HCT116 (cell line): ENCODE measurements around the gene THYN1. TPM values are rescaled to one million over a fixed set of nuclear protein-coding genes. Genes with fewer than 3 reads are reported as not detected.

ENCODE experiments used
- ATAC-seq: fragments of 200-7000 bp; cut with Tn5 transposase; 2 replicates; pipeline ENCODE4 v1.9.1; 2020; ENCODE audit warnings: mild to moderate bottlenecking, moderate library complexity
- BruUV-seq: library from RNA; stranded (reverse); fragments of 400-500 nt; replicated peaks from 2 replicates; lab custom pipeline; 2021; lab: Mats Ljungman, UMichigan
- CTCF ChIA-PET: fragments of 300-600 bp; sonication (Branson Sonifier 250); formaldehyde crosslinking; loops from one replicate; lab custom pipeline; 2021; ENCODE audit warnings: antibody characterized with exemption; lab: Charles Lee
- POLR2A ChIA-PET: fragments of 300-600, 350-600 bp; sonication (Branson Sonifier 250); formaldehyde crosslinking; loops from one replicate; lab custom pipeline; 2021; ENCODE audit warnings: antibody characterized with exemption; lab: Charles Lee
- RAD21 ChIA-PET, 2 experiments: fragments of 300-600 bp; sonication (Branson Sonifier 250); formaldehyde crosslinking; loops; one replicate each; lab custom pipeline; 2023; ENCODE audit warnings: low total read pairs in 2 of 2; ENCODE audit not compliant: uncharacterized antibody in 2 of 2, unreplicated experiment in 2 of 2, low non-redundant PET in 1 of 2; lab: Charles Lee
- DNase-seq: peaks from one replicate; pipeline ENCODE4 v3.0.0-alpha.2; 2010; ENCODE audit warnings: low read depth, low spot score
- H2AFZ ChIP-seq: fragments of 200-600 bp; shearing (Covaris generic), sonication (generic); 2 replicates; pipeline ENCODE4 v1.6.1; 2017; ENCODE audit warnings: low read depth, mixed run types, mixed read lengths, antibody characterized with exemption, low read length; ENCODE audit not compliant: poor library complexity, severe bottlenecking
- H3K27ac ChIP-seq: 2 replicates; pipeline ENCODE4 v1.5.1; 2012; ENCODE audit warnings: low read depth, low read length
- H3K27me3 ChIP-seq: fragments of 200-600 bp; sonication (generic); 2 replicates; pipeline ENCODE4 v1.6.1; 2016; ENCODE audit warnings: mixed run types, low read length, mixed read lengths; ENCODE audit not compliant: insufficient read depth
- H3K36me3 ChIP-seq, 2 experiments: fragments of 200-500 bp in 1 of 2; fragments of 200-600 bp in 1 of 2; sonication (Bioruptor generic) in 1 of 2; sonication (generic) in 1 of 2; 2 replicates each; pipeline versions ENCODE4 v1.5.1 to v1.6.1; 2014 to 2016; ENCODE audit warnings: low read length in 2 of 2, inconsistent platforms in 1 of 2, mixed read lengths in 1 of 2, mixed run types in 1 of 2; ENCODE audit not compliant: insufficient read depth in 2 of 2, control insufficient read depth in 1 of 2
- H3K4me1 ChIP-seq, 2 experiments: fragments of 200-600 bp in 1 of 2; sonication (generic) in 1 of 2; 2 replicates each; pipeline versions ENCODE4 v1.5.1 to v1.6.1; 2012 to 2017; ENCODE audit warnings: low read length in 2 of 2, inconsistent platforms in 1 of 2, mild to moderate bottlenecking in 1 of 2, mixed read lengths in 1 of 2, mixed run types in 1 of 2, moderate library complexity in 1 of 2; ENCODE audit not compliant: insufficient read depth in 2 of 2, control insufficient read depth in 1 of 2
- H3K4me2 ChIP-seq: fragments of 200-600 bp; sonication (generic); 2 replicates; pipeline ENCODE4 v1.6.1; 2017; ENCODE audit warnings: mixed run types, low read length, mixed read lengths
- H3K4me3 ChIP-seq, 2 experiments: fragments of 200-600 bp in 1 of 2; sonication (generic) in 1 of 2; replicated peaks in 1 of 2; 2 replicates each; pipeline ENCODE4 v1.5.1; 2011 to 2016; ENCODE audit warnings: low read length in 2 of 2, control low read depth in 1 of 2, low read depth in 1 of 2, mild to moderate bottlenecking in 1 of 2, mixed read lengths in 1 of 2, mixed run types in 1 of 2
- H3K79me2 ChIP-seq: fragments of 200-600 bp; sonication (generic); 2 replicates; pipeline ENCODE4 v1.6.1; 2017; ENCODE audit warnings: mild to moderate bottlenecking, mixed run types, low read length, moderate library complexity, mixed read lengths; ENCODE audit not compliant: insufficient read depth
- H3K9ac ChIP-seq: fragments of 200-600 bp; sonication (generic); 2 replicates; pipeline ENCODE4 v1.6.1; 2016; ENCODE audit warnings: low read length, mixed read lengths
- H3K9me2 ChIP-seq: fragments of 200-600 bp; sonication (generic), shearing (Covaris generic); 2 replicates; pipeline ENCODE4 v1.6.1; 2017; ENCODE audit warnings: mixed run types, mild to moderate bottlenecking, moderate library complexity; ENCODE audit not compliant: insufficient read depth
- H3K9me3 ChIP-seq, 2 experiments: fragments of 200-500 bp in 1 of 2; fragments of 200-600 bp in 1 of 2; sonication (Bioruptor generic) in 1 of 2; sonication (generic) in 1 of 2; 2 replicates each; pipeline ENCODE4 v1.6.1; 2014 to 2017; ENCODE audit warnings: low read length in 2 of 2, mixed read lengths in 2 of 2, inconsistent platforms in 1 of 2, low read depth in 1 of 2, mild to moderate bottlenecking in 1 of 2, mixed run types in 1 of 2, moderate library complexity in 1 of 2; ENCODE audit not compliant: control insufficient read depth in 1 of 2, insufficient read depth in 1 of 2
- H4K20me1 ChIP-seq: fragments of 200-600 bp; sonication (generic), shearing (Covaris generic); 2 replicates; pipeline ENCODE4 v1.6.1; 2017; ENCODE audit warnings: mixed run types, mild to moderate bottlenecking, moderate library complexity; ENCODE audit not compliant: insufficient read depth
- ATF3 ChIP-seq: IDR thresholded peaks from 2 replicates; pipeline ENCODE4 v1.6.1; 2012
- CTCF ChIP-seq, 3 experiments: fragments of 200-600 bp in 1 of 3; sonication (generic) in 1 of 3; IDR thresholded peaks in 2 of 3; conservative IDR thresholded peaks in 1 of 3; 2 replicates each; pipeline ENCODE4 v1.5.1; 2012 to 2017; ENCODE audit warnings: low read depth in 2 of 3, low read length in 2 of 3, antibody characterized with exemption in 1 of 3, borderline replicate concordance in 1 of 3, control low read depth in 1 of 3, mild to moderate bottlenecking in 1 of 3, mixed read lengths in 1 of 3, mixed run types in 1 of 3, moderate library complexity in 1 of 3; ENCODE audit not compliant: insufficient read depth in 1 of 3
- ELF1 ChIP-seq: IDR thresholded peaks from 2 replicates; pipeline ENCODE4 v1.6.1; 2012; ENCODE audit warnings: low read depth, borderline replicate concordance
- EZH2 ChIP-seq: fragments of 200-600 bp; sonication (generic); IDR thresholded peaks from 2 replicates; pipeline ENCODE4 v1.6.1; 2017; ENCODE audit warnings: antibody characterized with exemption, mixed run types
- EZH2phosphoT487 ChIP-seq: fragments of 200-600 bp; IDR thresholded peaks from 2 replicates; pipeline ENCODE4 v1.6.1; 2018; ENCODE audit warnings: antibody characterized with exemption, borderline replicate concordance
- JUND ChIP-seq: IDR thresholded peaks from 2 replicates; pipeline ENCODE4 v1.6.1; 2012
- POLR2A ChIP-seq: IDR thresholded peaks from 2 replicates; pipeline ENCODE4 v1.7.0; 2011; ENCODE audit warnings: borderline replicate concordance; ENCODE audit not compliant: insufficient read depth, insufficient read length; ENCODE audit errors: extremely low read depth
- POLR2AphosphoS5 ChIP-seq: IDR thresholded peaks from 2 replicates; pipeline ENCODE4 v1.6.1; 2011; ENCODE audit warnings: mild to moderate bottlenecking, low read depth, low read length, moderate library complexity
- RAD21 ChIP-seq: IDR thresholded peaks from 2 replicates; pipeline ENCODE4 v1.6.1; 2012; ENCODE audit warnings: low read depth, mild to moderate bottlenecking
- SP1 ChIP-seq: IDR thresholded peaks from 2 replicates; pipeline ENCODE4 v1.6.1; 2012; ENCODE audit warnings: low read depth
- SRF ChIP-seq: IDR thresholded peaks from 2 replicates; pipeline ENCODE4 v1.6.1; 2012; ENCODE audit warnings: low read depth
- TCF7L2 ChIP-seq: IDR thresholded peaks from 2 replicates; pipeline ENCODE4 v1.7.0; 2011; ENCODE audit warnings: borderline replicate concordance, inconsistent platforms; ENCODE audit not compliant: insufficient read depth, insufficient read length; ENCODE audit errors: extremely low read depth
- YY1 ChIP-seq: IDR thresholded peaks from 2 replicates; pipeline ENCODE4 v1.6.1; 2011; ENCODE audit warnings: low read length, low read depth, moderate library complexity, mild to moderate bottlenecking; ENCODE audit not compliant: insufficient replicate concordance; ENCODE audit errors: extremely low read depth
- ZBTB33 ChIP-seq: IDR thresholded peaks from 2 replicates; pipeline ENCODE4 v1.6.1; 2011; ENCODE audit warnings: mild to moderate bottlenecking, low read length, moderate library complexity; ENCODE audit not compliant: insufficient replicate concordance; ENCODE audit errors: extremely low read depth
- ZFX ChIP-seq: fragments of 450-650 bp; IDR thresholded peaks from 2 replicates; pipeline ENCODE4 v1.6.1; 2017
- ZNF274 ChIP-seq: fragments of 200-500 bp; sonication (Bioruptor generic); IDR thresholded peaks from 2 replicates; pipeline ENCODE4 v1.6.1; 2014; ENCODE audit warnings: mild to moderate bottlenecking, low read depth, low read length, inconsistent platforms
- intact Hi-C: fragments of 100-400 bp; cut with micrococcal nuclease; formaldehyde crosslinking; loops from 2 replicates; pipeline ENCODE4 v1.10.0; 2022
- total RNA-seq: library from RNA; stranded (reverse); gene quantifications from one replicate; pipeline ENCODE4 v1.2.1, GENCODE V29; 2021; ENCODE audit not compliant: unreplicated experiment

The THYN1 gene
- total RNA-seq, 1 experiment from 2014 or later, result 32.2 TPM

GRCh38 chr11:134231958-134232659, 21.0 kb downstream of the THYN1 start:
- no peak overlapping the region for H3K4me3 ChIP-seq
- H3K79me2 ChIP-seq, result peaks cover 41% of the 10 kb centered on the region
- ChIA-PET RAD21 (no interaction called here), POLR2A (no interaction called here)
- no peak for DNase-seq
- intact Hi-C loops, result no loop called here
- no peak overlapping the region for H3K4me2 ChIP-seq
- H3K9ac ChIP-seq, result no peak overlapping the region
- H3K4me1 ChIP-seq, result no peaks in the 10 kb centered on the region
- no TSS peak for BruUV-seq
- no peak overlapping the region for H2AFZ ChIP-seq
- no peaks in the 10 kb centered on the region for H3K9me2 ChIP-seq
- no peaks in the 10 kb centered on the region for H4K20me1 ChIP-seq
- TF ChIP-seq ELF1, result no peak
- TF ChIP-seq ATF3, result no peak
- no peak for TF ChIP-seq SRF
- no peak for TF ChIP-seq JUND
- TF ChIP-seq CTCF (IDR thresholded peaks at IDR 0.05 in 2 of 3, conservative IDR thresholded peaks at IDR 0.05 in 1 of 3; ENCODE audit: borderline replicate concordance in 1 of 3, insufficient read depth in 1 of 3, low read depth in 2 of 3, low read length in 2 of 3), result no peak
- TF ChIP-seq EZH2, result no peak
- no peak for TF ChIP-seq RAD21
- no peak for TF ChIP-seq ZNF274
- no peak for TF ChIP-seq POLR2AphosphoS5
- TF ChIP-seq SP1, result no peak
- no peak for TF ChIP-seq ZBTB33
- TF ChIP-seq ZFX, result no peak
- TF ChIP-seq POLR2A, result no peak
- no peak for TF ChIP-seq TCF7L2
- TF ChIP-seq EZH2phosphoT487, result no peak
- TF ChIP-seq YY1, result no peak
- TF ChIP-seq, all 23 proteins: peak for 0
- H3K36me3 ChIP-seq, result peaks cover 0 to 12% of the 10 kb centered on the region in 2 experiments; a peak in 1 of 4 replicates
- H3K27ac ChIP-seq, result no peak overlapping the region
- no peaks in the 10 kb centered on the region for H3K27me3 ChIP-seq
- CTCF ChIA-PET, result no interaction called here
- no peaks in the 10 kb centered on the region for H3K9me3 ChIP-seq
- no peak for ATAC-seq
